Right lobe of liver (tissue), 6 donors: ENCODE measurements around the gene SLC2A4. TPM values are rescaled to one million over a fixed set of nuclear protein-coding genes. Genes with fewer than 3 reads are reported as not detected.

Experiments used
- ATAC-seq, 4 donors: fragments of 200-7000 bp; cut with Tn5 transposase; one replicate each; pipeline ENCODE4 v1.9.1; 2020; ENCODE audit warnings: mild to moderate bottlenecking in 4 of 4, moderate library complexity in 4 of 4
- DNase-seq, 3 donors: peaks; one replicate each; pipeline ENCODE4 v3.0.0-alpha.2; 2020
- H3K27ac ChIP-seq, 3 donors: fragments of 200-600 bp; one replicate each; pipeline ENCODE4 v1.8.0; 2022
- H3K27me3 ChIP-seq, 2 donors: fragments of 200-600 bp; one replicate each; pipeline ENCODE4 v1.8.0; 2022
- H3K36me3 ChIP-seq, 4 donors: fragments of 200-600 bp; sonication (generic) in 1 of 4; one replicate each; pipeline versions ENCODE4 v1.5.1 to v1.8.0; 2017 to 2022; ENCODE audit warnings: control low read depth in 1 of 4
- H3K4me1 ChIP-seq, 4 donors: fragments of 200-600 bp; sonication (generic) in 1 of 4; one replicate each; pipeline versions ENCODE4 v1.5.1 to v1.8.0; 2017 to 2022; ENCODE audit warnings: control low read depth in 1 of 4
- H3K4me3 ChIP-seq, 3 donors: fragments of 200-600 bp; one replicate each; pipeline ENCODE4 v1.8.0; 2022
- H3K9me3 ChIP-seq, 4 donors: fragments of 200-600 bp; sonication (generic) in 1 of 4; one replicate each; pipeline versions ENCODE4 v1.5.1 to v1.8.0; 2017 to 2022; ENCODE audit warnings: control low read depth in 1 of 4
- CTCF ChIP-seq, 4 donors: fragments of 200-600 bp in 3 of 4; fragments of 450-650 bp in 1 of 4; IDR thresholded peaks; one replicate each; pipeline versions ENCODE4 v1.5.1 to v1.8.0; 2016 to 2022; ENCODE audit warnings: antibody characterized with exemption in 4 of 4, mild to moderate bottlenecking in 2 of 4
- POLR2A ChIP-seq: fragments of 450-650 bp; IDR thresholded peaks from one replicate; pipeline ENCODE4 v1.6.1; 2017; ENCODE audit warnings: antibody characterized with exemption, mild to moderate bottlenecking
- WGBS: methylation state at CpG from one replicate; pipeline ENCODE4 v1.1.6; 2018; ENCODE audit warnings: low coverage, low lambda C conversion rate; ENCODE audit not compliant: insufficient coverage; ENCODE audit errors: missing lambda C conversion rate; 5-methylcytosine and 5-hydroxymethylcytosine counted together
- intact Hi-C, 2 donors: fragments of 100-400 bp; cut with DNase I; formaldehyde crosslinking; loops; one replicate each; pipeline versions ENCODE4 v1.11.2 to v1.14.1; 2022
- total RNA-seq, 6 experiments: library from RNA; depleted of rRNA in 2 of 6; stranded (reverse); fragments of >200 nt in 2 of 6; fragmentation: NEBNext Ultra II Directional in 3 of 6; extraction: Animal tissue kit (Norgen Biotek cat#: 25700) in 3 of 6; gene quantifications; one replicate each; pipeline versions ENCODE4 v1.1.0 to v1.2.4, GENCODE V29; 2016 to 2023
- donor health status: DM: no; HTN: yes; CAD: no.
- donor health status: DM: no; HTN: no; CAD: no.
- donor health status: DM: no; HTN: no; CAD: no.
- donor health status: DM: no; HTN: yes; CAD: no.
- donor health status: DM: no; HTN: yes; CAD: no.

The SLC2A4 gene
- total RNA-seq, 6 experiments from 2014 or later = 0.66 to 2.1 (median 1.4) TPM

- ATAC-seq (peak in 1 of 4 donors; percentile 7), DNase-seq (peak in 1 of 3 donors; percentile 62)
- no peaks in the 10 kb centered on the region for H3K27me3 ChIP-seq
- peak overlapping the region; percentile 64 to 73 (median 66) for H3K4me3 ChIP-seq
- intact Hi-C loops = no loop called here
- H3K9me3 ChIP-seq = no peaks in the 10 kb centered on the region
- no peak for TF ChIP-seq POLR2A
- no peak for TF ChIP-seq CTCF (IDR thresholded peaks at IDR 0.05)
- WGBS = 13% methylated on average over 23 of the region's 26 CpGs
- H3K27ac ChIP-seq = peak overlapping the region in 2 of 3 donors; percentile 44 to 96
- H3K4me1 ChIP-seq = peaks cover 0 to 44% (median 9%) of the 10 kb centered on the region in 4 donors
- peaks cover 0 to 4% (median 0%) of the 10 kb centered on the region in 4 donors for H3K36me3 ChIP-seq
These were observed 18.4 kb upstream of the SLC2A4 start for GRCh38 chr17:7262935-7263800.

GRCh38 chr17:7263801-7264078, 17.8 kb upstream of the SLC2A4 start:
- Histone ChIP-seq H3K27ac (peak overlapping the region in 1 of 3 donors; percentile 96), H3K4me3 (no peak overlapping the region), H3K27me3 (no peaks in the 10 kb centered on the region), H3K9me3 (no peaks in the 10 kb centered on the region), H3K36me3 (peaks cover 0 to 4% (median 0%) of the 10 kb centered on the region in 4 donors), H3K4me1 (peaks cover 0 to 38% (median 6%) of the 10 kb centered on the region in 4 donors)
- no peak for TF ChIP-seq CTCF (IDR thresholded peaks at IDR 0.05)
- TF ChIP-seq POLR2A = no peak
- ATAC-seq (no peak), DNase-seq (no peak)
- WGBS = 53% methylated on average over 2 of the region's 4 CpGs
- intact Hi-C loops = no loop called here

GRCh38 chr17:7266784-7267183, 14.7 kb upstream of the SLC2A4 start:
- peaks cover 0 to 18% (median 5%) of the 10 kb centered on the region in 4 donors for H3K4me1 ChIP-seq
- H3K27ac ChIP-seq = no peak overlapping the region
- DNase-seq = no peak
- WGBS = 5% methylated on average over 1 of the region's 1 CpG
- no peaks in the 10 kb centered on the region for H3K9me3 ChIP-seq
- intact Hi-C loops = no loop called here
- no peaks in the 10 kb centered on the region for H3K27me3 ChIP-seq
- H3K4me3 ChIP-seq = no peak overlapping the region
- ATAC-seq = no peak
- no peaks in the 10 kb centered on the region for H3K36me3 ChIP-seq
- TF ChIP-seq POLR2A = no peak
- TF ChIP-seq CTCF (IDR thresholded peaks at IDR 0.05) = no peak

- Histone ChIP-seq H3K36me3 (no peaks in the 10 kb centered on the region), H3K9me3 (no peaks in the 10 kb centered on the region), H3K27ac (no peak overlapping the region), H3K4me3 (no peak overlapping the region), H3K4me1 (peaks cover 0 to 20% (median 2%) of the 10 kb centered on the region in 4 donors), H3K27me3 (no peaks in the 10 kb centered on the region)
- WGBS = 64% methylated on average over 6 of the region's 8 CpGs
- DNase-seq (no peak), ATAC-seq (no peak)
- TF ChIP-seq POLR2A = no peak
- no peak for TF ChIP-seq CTCF (IDR thresholded peaks at IDR 0.05)
- intact Hi-C loops = loop anchor here in 1 of 2 donors (10.0 kb wide), 1 partner anchor 65 kb away; no protein-coding TSS in a partner anchor
These were observed 2.1 kb upstream of the SLC2A4 start for GRCh38 chr17:7279448-7279847.
